ENCODE data around the gene HDAC10. TPM values are rescaled to one million over a fixed set of nuclear protein-coding genes. Genes with fewer than 3 reads are reported as not detected.

HDAC10 gene
- total RNA-seq, 2 donors from 2014 or later: 66.4 to 67.5 TPM

DNA sequence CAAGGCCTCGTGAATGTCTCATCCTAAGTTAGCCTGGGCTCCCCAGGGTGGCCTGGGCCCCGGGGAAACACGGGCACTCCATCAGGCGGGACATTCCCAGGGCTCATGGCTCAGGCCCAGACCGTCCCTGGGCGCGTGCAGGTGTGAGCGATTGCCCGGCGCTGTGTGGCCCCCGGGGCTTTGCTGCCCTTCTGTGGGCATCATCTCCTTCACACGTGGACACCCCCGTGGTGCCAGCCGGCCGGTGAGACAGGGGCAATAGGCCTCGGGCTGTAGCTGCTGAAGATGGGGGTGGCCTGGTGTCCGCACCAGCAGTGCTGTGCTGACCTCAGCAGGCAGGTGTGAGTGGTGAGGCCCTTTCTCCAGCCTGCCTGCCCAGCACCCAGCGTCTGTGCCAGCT lies 54.8 kb downstream of the HDAC10 start:
- no peak for ATAC-seq (replicated peaks)
- Mint-ChIP-seq H3K9me3 (no peaks in the 10 kb centered on the region), H3K27ac (no peak overlapping the region)

More for the DNA sequence above, 54.8 kb downstream of the HDAC10 start:
- Mint-ChIP-seq H3K27me3 (no peaks in the 10 kb centered on the region), H3K4me1 (peaks cover 4% of the 10 kb centered on the region), H3K4me3 (no peak overlapping the region), H3K36me3 (ENCODE audit: low read depth) (peaks cover 47% of the 10 kb centered on the region)

Other genes starting within 250 kb of the HDAC10 start
- under 1 TPM; 0.09 to 0.42 TPM for gene IL17REL, start 238.5 kb downstream of the HDAC10 start, total RNA-seq
- not detected for gene TTLL8, start 193.0 kb downstream of the HDAC10 start, total RNA-seq
- under 1 TPM in 1 of 2 donors, not detected in 1; 0.13 TPM for gene MLC1, start 165.8 kb downstream of the HDAC10 start, total RNA-seq
- gene MOV10L1, start 161.3 kb downstream of the HDAC10 start, total RNA-seq: not detected
- gene PANX2, start 80.5 kb downstream of the HDAC10 start, total RNA-seq: 10 to 100 TPM in 1 of 2 donors, 1 to 10 TPM in 1; 2.5 to 16.6 TPM
- gene TRABD, start 65.4 kb downstream of the HDAC10 start, total RNA-seq: 100 to 1,000 TPM in 1 of 2 donors, 10 to 100 TPM in 1; 70.1 to 116 TPM
- 10 to 100 TPM; 16.5 to 26.7 TPM for gene SELENOO, start 50.3 kb downstream of the HDAC10 start, total RNA-seq
- gene TUBGCP6, start 6.2 kb downstream of the HDAC10 start, total RNA-seq: 10 to 100 TPM; 44.5 to 51.1 TPM
- gene MAPK12, start 10.4 kb upstream of the HDAC10 start, total RNA-seq: 10 to 100 TPM in 1 of 2 donors, 1 to 10 TPM in 1; 5.0 to 14.8 TPM
- 10 to 100 TPM; 20.9 to 21.7 TPM for gene MAPK11, start 19.1 kb upstream of the HDAC10 start, total RNA-seq
- gene PLXNB2, start 56.4 kb upstream of the HDAC10 start, total RNA-seq: 10 to 100 TPM; 29.1 to 30.4 TPM
- gene DENND6B, start 75.7 kb upstream of the HDAC10 start, total RNA-seq: 1 to 10 TPM; 3.2 to 6.5 TPM
- 10 to 100 TPM; 45.6 to 46.6 TPM for gene PPP6R2, start 92.1 kb upstream of the HDAC10 start, total RNA-seq
- 100 to 1,000 TPM in 1 of 2 donors, 10 to 100 TPM in 1; 84.2 to 126 TPM for gene SBF1, start 223.8 kb upstream of the HDAC10 start, total RNA-seq
- gene ADM2, start 230.3 kb upstream of the HDAC10 start, total RNA-seq: 1 to 10 TPM; 1.3 to 3.7 TPM
- under 1 TPM; 0.24 to 0.53 TPM for gene MIOX, start 235.6 kb upstream of the HDAC10 start, total RNA-seq

All from activated T-helper 17 cell treated with anti-CD3 and anti-CD28 coated beads, Interleukin-2, amount 50 U/mL, for 72 hours (primary cell).